Urinary bladder (tissue), 4 donors: ENCODE measurements around the gene LPP. TPM values are rescaled to one million over a fixed set of nuclear protein-coding genes. Genes with fewer than 3 reads are reported as not detected.

Source experiments
- DNase-seq: peaks from one replicate; pipeline ENCODE4 v3.0.0-alpha.2; 2015; ENCODE audit errors: extremely low spot score
- H3K27ac ChIP-seq: one replicate; pipeline ENCODE4 v1.5.1; 2013; ENCODE audit warnings: low read depth, mild to moderate bottlenecking, moderate library complexity
- H3K36me3 ChIP-seq: one replicate; pipeline ENCODE4 v1.6.1; 2013; ENCODE audit warnings: mild to moderate bottlenecking, moderate library complexity; ENCODE audit not compliant: insufficient read depth
- H3K4me1 ChIP-seq: one replicate; pipeline ENCODE4 v1.6.1; 2013; ENCODE audit warnings: mild to moderate bottlenecking, moderate library complexity; ENCODE audit not compliant: insufficient read depth
- H3K4me3 ChIP-seq: one replicate; pipeline ENCODE4 v1.5.1; 2013; ENCODE audit warnings: low read depth, low read length
- WGBS: extraction: QIAGEN DNeasy Blood & Tissue Kit; methylation state at CpG from one replicate; pipeline ENCODE4 v1.1.7; 2013; 5-methylcytosine and 5-hydroxymethylcytosine counted together
- polyA plus RNA-seq: library from polyadenylated mRNA; stranded (reverse); fragments of 200-250 nt; gene quantifications from one replicate; pipeline ENCODE4 v1.2.3, GENCODE V29; 2013
- total RNA-seq: library from RNA; depleted of rRNA; stranded (reverse); fragments of >200 nt; gene quantifications from one replicate; pipeline ENCODE4 v1.2.3, GENCODE V29; 2014
- donor health status: healthy with polysubstance abuse.
- donor health status: healthy.

LPP gene
- total and polyA plus RNA-seq, 2 donors = 133 to 705 TPM

DNA sequence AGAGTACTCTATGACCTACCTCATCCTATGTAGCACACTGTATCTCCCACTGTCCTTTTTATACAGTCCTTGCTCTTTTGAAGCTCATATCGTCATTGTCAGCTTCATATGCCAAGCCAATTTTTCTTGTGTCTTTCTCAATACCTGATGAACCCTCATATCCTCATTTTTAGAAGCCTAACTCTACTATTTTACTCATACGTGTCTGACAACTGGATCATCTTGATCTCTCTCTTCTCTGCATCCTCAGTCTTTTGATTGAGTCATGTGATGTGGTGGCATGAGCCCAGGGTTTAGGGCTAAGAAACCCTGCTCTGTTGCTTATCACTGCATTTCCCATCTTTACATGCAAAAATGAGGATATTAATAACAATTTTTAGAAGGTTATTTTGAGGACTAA lies 352.0 kb downstream of the LPP start:
- H3K4me3 ChIP-seq = no peak overlapping the region
- H3K27ac ChIP-seq = no peak overlapping the region
- H3K36me3 ChIP-seq = peaks cover 5% of the 10 kb centered on the region
- DNase-seq = no peak
- WGBS = 84% methylated on average over 2 of the region's 2 CpGs
- H3K4me1 ChIP-seq = no peaks in the 10 kb centered on the region

DNA sequence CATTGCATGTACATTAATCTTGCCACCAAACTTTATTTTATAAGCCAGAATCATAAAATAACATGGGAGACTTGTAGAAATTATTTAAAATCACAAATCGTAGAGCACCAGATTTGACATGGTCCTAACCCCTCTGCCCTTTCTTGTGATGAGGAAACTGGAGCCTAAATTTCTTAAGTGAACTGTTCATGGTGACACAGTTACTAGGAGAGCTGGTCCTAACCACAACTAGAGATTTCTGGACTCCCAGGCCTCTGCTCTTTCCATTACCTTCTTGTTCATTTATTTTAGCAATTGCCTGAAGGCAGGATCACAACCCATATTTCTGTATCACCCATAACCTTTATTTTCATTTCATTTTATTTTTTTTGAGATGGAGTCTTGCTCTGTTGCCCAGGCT lies 352.5 kb downstream of the LPP start:
- H3K4me1 ChIP-seq = no peaks in the 10 kb centered on the region
- no peak for DNase-seq
- 95% methylated on average over 1 of the region's 1 CpG for WGBS
- no peak overlapping the region for H3K4me3 ChIP-seq
- no peak overlapping the region for H3K27ac ChIP-seq
- peaks cover 5% of the 10 kb centered on the region for H3K36me3 ChIP-seq

- no peaks in the 10 kb centered on the region for H3K4me1 ChIP-seq
- H3K4me3 ChIP-seq = no peak overlapping the region
- no peak for DNase-seq
- H3K27ac ChIP-seq = peak overlapping the region; percentile 45
- H3K36me3 ChIP-seq = peaks cover 5% of the 10 kb centered on the region
- 42% methylated on average over 5 of the region's 5 CpGs for WGBS
These were observed 353.3 kb downstream of the LPP start for GRCh38 chr3:188507244-188507720.

DNA sequence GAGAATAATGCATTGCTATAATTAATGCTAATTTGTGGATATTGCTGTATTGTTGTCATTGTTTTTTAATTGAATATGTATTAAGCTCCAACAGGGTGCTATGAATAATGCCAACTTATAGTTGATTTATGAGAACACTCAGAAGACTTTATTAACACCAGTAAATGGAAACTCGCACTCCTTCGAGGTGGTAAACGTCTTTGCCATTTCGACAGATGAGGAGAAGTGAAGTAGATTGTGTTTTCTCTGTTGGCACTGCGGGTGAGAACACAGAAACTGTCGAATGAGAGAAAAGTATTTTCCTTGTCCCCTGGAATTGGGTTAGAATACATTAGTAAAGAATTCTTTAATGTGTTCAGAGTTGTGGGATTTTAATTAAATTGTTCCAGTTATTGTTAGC lies 354.5 kb downstream of the LPP start:
- H3K4me1 ChIP-seq = no peaks in the 10 kb centered on the region
- peaks cover 5% of the 10 kb centered on the region for H3K36me3 ChIP-seq
- H3K4me3 ChIP-seq = no peak overlapping the region
- WGBS = 95% methylated on average over 6 of the region's 6 CpGs
- no peak for DNase-seq
- H3K27ac ChIP-seq = no peak overlapping the region

GRCh38 chr3:188509316-188509715 lies 355.4 kb downstream of the LPP start:
- H3K4me3 ChIP-seq = no peak overlapping the region
- peaks cover 5% of the 10 kb centered on the region for H3K36me3 ChIP-seq
- no peak overlapping the region for H3K27ac ChIP-seq
- DNase-seq = no peak
- WGBS = 61% methylated on average over 3 of the region's 3 CpGs
- H3K4me1 ChIP-seq = no peaks in the 10 kb centered on the region

DNA sequence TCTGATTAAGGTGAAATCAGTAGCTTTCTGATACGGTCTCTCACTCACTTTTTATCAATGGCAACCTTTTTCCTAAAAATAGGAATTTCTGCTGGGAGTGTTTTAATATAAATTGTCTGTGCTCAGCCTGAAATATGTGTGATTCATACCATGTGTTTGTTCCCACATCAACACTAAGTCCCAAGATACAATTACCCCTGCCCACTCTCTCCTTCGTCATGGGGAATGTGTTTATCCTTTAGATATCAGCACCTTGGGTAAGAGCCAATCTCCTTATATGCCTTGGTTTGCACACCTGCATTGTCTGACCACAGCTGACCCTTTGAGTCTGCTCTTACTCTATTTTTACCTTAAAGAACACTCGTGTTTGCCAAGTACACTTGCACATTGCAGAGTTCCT lies 356.4 kb downstream of the LPP start:
- H3K4me3 ChIP-seq = no peak overlapping the region
- WGBS = 51% methylated on average over 3 of the region's 3 CpGs
- DNase-seq = no peak
- peaks cover 5% of the 10 kb centered on the region for H3K36me3 ChIP-seq
- H3K27ac ChIP-seq = no peak overlapping the region
- H3K4me1 ChIP-seq = no peaks in the 10 kb centered on the region

GRCh38 chr3:188513662-188514328 lies 359.8 kb downstream of the LPP start:
- WGBS = 80% methylated on average over 7 of the region's 7 CpGs

DNA sequence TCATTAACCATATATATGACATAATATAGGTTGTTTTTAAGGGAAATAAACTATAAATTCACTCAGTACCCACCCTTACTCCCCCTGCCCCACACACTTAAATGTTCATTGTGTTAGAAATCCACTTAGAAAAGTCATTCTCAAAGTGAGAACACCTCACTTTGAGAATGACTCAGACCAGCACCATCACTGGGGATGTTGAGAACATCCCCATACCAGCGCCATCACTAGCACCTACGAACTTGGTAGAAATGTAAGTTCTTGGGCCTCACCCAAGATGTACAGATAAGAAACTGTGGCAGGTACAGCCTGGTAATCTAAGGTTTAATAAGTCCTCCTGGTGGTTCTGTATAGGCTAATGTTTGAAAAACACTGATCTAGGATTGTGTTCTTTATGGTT lies 362.6 kb downstream of the LPP start:
- DNase-seq = no peak
- Histone ChIP-seq H3K36me3 (no peaks in the 10 kb centered on the region), H3K4me1 (peaks cover 3% of the 10 kb centered on the region), H3K27ac (no peak overlapping the region), H3K4me3 (no peak overlapping the region)
- WGBS = 83% methylated on average over 2 of the region's 2 CpGs

More at GRCh38 chr3:188513662-188514328, 359.8 kb downstream of the LPP start:
- Histone ChIP-seq H3K4me3 (no peak overlapping the region), H3K4me1 (peaks cover 2% of the 10 kb centered on the region), H3K36me3 (peaks cover 2% of the 10 kb centered on the region), H3K27ac (no peak overlapping the region)
- DNase-seq = no peak

DNA sequence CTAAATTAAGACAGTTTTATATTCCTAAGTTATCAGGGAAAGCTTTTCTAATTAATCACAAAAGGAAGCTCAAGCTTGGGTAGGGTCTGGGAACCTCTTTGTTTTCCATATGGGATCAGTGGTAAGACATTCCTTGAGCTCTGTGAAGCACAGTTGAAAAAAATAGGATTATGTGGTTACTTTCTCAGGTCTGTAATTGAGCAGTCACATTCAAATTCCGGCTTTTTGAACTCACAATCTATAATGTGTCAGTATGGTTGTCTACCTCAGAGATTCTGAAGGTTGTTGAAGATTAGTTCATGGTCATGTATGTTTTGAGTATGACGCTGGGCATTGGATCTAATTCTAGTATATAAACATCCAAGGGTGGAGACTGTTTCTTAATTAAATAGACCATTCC lies 364.5 kb downstream of the LPP start:
- DNase-seq = no peak
- 84% methylated on average over 2 of the region's 2 CpGs for WGBS
- H3K4me3 ChIP-seq = no peak overlapping the region
- H3K4me1 ChIP-seq = peaks cover 3% of the 10 kb centered on the region
- H3K27ac ChIP-seq = no peak overlapping the region
- no peaks in the 10 kb centered on the region for H3K36me3 ChIP-seq

DNA sequence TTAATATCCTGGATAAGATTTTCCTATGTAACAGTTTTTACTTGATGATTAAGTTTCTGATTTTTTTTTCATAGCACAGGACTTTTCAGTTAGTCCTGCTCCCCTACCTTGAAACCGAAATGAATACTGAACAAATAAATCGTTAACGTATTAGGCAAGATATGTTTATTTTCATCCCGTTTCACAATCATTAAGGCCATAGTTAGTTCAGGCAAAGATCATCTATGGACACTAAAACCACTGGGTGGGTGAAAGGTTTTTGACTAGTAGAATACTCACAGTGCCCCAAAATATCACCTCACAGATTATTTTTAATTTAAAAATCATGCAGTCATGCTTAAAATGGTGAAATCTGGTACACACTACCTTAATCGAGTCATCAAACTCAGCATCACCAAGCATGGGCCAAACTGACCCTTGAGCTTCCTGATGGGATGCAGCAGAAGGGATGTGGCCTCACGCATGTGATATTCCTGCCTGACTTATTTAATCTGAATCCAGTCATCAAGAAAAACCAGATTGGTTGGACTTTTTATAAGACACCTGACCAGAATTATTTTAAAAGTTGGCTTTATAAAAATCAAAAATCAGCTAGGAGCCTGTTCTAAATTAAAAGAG lies 365.0 kb downstream of the LPP start:
- 87% methylated on average over 6 of the region's 6 CpGs for WGBS
- no peak overlapping the region for H3K4me3 ChIP-seq
- no peak for DNase-seq
- H3K36me3 ChIP-seq = no peaks in the 10 kb centered on the region
- H3K27ac ChIP-seq = no peak overlapping the region
- peaks cover 3% of the 10 kb centered on the region for H3K4me1 ChIP-seq

DNA sequence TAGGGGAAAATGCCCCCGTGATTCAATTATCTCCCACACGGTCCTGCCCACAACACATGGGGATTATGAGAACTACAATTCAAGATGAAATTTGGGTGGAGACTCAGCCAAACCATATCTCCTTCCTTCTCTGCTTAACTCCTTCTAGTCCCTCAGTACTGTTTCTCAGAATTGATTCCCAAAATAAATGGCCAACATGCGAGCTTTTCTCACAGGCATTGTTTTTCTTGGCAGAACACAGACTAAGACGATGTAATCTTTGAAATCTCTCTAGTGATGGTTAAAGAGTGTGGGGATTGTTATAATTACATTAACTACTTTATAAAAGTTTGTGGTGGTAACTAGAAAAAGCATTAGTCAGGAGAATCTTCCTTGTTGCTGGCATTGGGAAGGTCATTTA lies 366.5 kb downstream of the LPP start:
- no peak overlapping the region for H3K27ac ChIP-seq
- H3K4me1 ChIP-seq = peaks cover 3% of the 10 kb centered on the region
- no peak overlapping the region for H3K4me3 ChIP-seq
- no peak for DNase-seq
- WGBS = 35% methylated on average over 4 of the region's 4 CpGs
- no peaks in the 10 kb centered on the region for H3K36me3 ChIP-seq

DNA sequence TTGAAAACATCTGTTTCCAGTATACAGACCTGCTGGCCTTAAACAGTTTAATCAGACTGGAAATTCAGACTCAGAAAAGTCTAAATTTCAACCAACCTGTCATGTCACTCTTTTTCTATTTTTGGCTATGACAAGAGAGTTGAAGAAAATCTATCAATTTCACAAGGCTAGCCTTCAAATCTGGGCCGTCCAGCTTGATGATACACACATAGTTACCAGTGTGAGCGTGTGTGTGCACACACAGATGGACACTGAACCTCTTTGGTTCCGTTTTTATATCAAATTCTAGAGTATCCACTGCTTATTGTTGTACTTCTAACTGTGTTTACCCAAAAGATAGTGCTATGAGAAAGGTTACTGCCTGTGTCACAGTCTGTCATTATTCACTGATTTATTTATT lies 368.2 kb downstream of the LPP start:
- Histone ChIP-seq H3K4me1 (peaks cover 1% of the 10 kb centered on the region), H3K36me3 (no peaks in the 10 kb centered on the region), H3K4me3 (no peak overlapping the region), H3K27ac (no peak overlapping the region)
- WGBS = 78% methylated on average over 3 of the region's 3 CpGs
- DNase-seq = no peak

- Histone ChIP-seq H3K4me3 (no peak overlapping the region), H3K4me1 (peaks cover 1% of the 10 kb centered on the region), H3K27ac (no peak overlapping the region), H3K36me3 (no peaks in the 10 kb centered on the region)
- no peak for DNase-seq
- WGBS = 84% methylated on average over 5 of the region's 5 CpGs
These were observed 369.3 kb downstream of the LPP start for GRCh38 chr3:188523291-188523690.

- Histone ChIP-seq H3K4me3 (no peak overlapping the region), H3K36me3 (no peaks in the 10 kb centered on the region), H3K4me1 (peaks cover 1% of the 10 kb centered on the region), H3K27ac (no peak overlapping the region)
- DNase-seq = no peak
- WGBS = 56% methylated on average over 3 of the region's 3 CpGs
These were observed 370.1 kb downstream of the LPP start for GRCh38 chr3:188524052-188524451.
